Mesothelial cell of epicardium (in vitro differentiated cells): ENCODE measurements around the gene WWOX. TPM values are rescaled to one million over a fixed set of nuclear protein-coding genes. Genes with fewer than 3 reads are reported as not detected.

Experiments
- DNase-seq, 2 experiments: peaks; one replicate each; pipeline ENCODE4 v3.0.0; 2021; ENCODE audit warnings: low spot score in 2 of 2; ENCODE audit not compliant: unreplicated experiment in 2 of 2
- H3K27ac Mint-ChIP-seq: 2 replicates; pipeline ENCODE4 v1.8.0; 2021; ENCODE audit warnings: mixed read lengths
- H3K27me3 Mint-ChIP-seq: 2 replicates; pipeline ENCODE4 v1.8.0; 2021; ENCODE audit warnings: low read depth, mixed read lengths
- H3K36me3 Mint-ChIP-seq: 2 replicates; pipeline ENCODE4 v1.8.0; 2021; ENCODE audit warnings: mixed read lengths
- H3K4me1 Mint-ChIP-seq: 2 replicates; pipeline ENCODE4 v1.8.0; 2021; ENCODE audit warnings: mixed read lengths
- H3K4me3 Mint-ChIP-seq: 2 replicates; pipeline ENCODE4 v1.8.0; 2021; ENCODE audit warnings: mild to moderate bottlenecking, moderate library complexity, mixed read lengths
- H3K9me3 Mint-ChIP-seq: 2 replicates; pipeline ENCODE4 v1.8.0; 2021; ENCODE audit warnings: mixed read lengths
- total RNA-seq: library from RNA; stranded (reverse); gene quantifications from 3 replicates; pipeline ENCODE4 v1.2.1, GENCODE V29; 2021
- TF ChIP-seq, protein P1 (sequence below): fragments of 200-600 bp; sonication (generic); IDR thresholded peaks from one replicate; pipeline ENCODE4 v1.5.0; 2021; ENCODE audit warnings: antibody characterized with exemption; ENCODE audit not compliant: unreplicated experiment

The WWOX gene
- total RNA-seq, 1 donor from 2014 or later, result 29.7 TPM

DNA sequence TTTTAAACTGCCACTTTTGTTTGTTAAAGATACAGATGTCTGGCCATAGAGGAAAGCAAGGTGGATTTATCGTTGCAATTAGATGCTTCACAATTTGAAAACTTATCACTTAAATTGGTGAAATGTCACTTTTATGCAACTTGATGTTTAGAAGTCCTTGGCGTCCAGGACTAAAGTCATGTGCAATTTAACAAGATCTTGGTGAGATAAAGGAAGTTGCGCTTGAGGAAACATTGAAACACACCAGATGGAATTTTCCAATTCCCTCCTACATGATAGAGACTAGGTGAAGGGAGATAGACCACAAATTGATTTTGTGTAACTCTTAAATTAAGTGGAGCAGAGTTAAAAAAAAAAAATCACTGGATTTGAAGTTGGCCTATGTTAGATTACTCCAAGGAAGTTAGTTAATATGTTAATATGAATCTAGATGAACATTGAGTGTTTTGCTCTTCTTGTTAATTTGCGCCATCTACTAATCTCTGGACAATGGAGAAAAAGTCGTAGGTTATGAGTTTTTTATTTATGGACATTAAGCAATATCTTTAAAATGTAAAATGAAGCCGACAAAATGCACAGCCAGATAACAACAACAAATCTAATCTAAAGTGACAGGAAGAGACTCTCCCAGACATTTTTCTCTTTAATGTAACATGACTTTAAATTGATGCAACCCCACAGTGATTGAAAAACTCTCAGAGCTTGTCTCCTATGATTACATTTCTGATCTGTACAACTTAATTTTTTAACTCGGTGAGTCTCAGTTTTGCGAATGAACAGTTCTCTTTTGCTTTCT is 119.6 kb downstream of the WWOX start:
- Mint-ChIP-seq H3K36me3 (no peaks in the 10 kb centered on the region), H3K27ac (no peak overlapping the region), H3K4me3 (no peak overlapping the region), H3K27me3 (peaks cover 3% of the 10 kb centered on the region), H3K9me3 (peaks cover 4% of the 10 kb centered on the region), H3K4me1 (peaks cover 12% of the 10 kb centered on the region)
- DNase-seq, result no peak
- TF ChIP-seq, protein P1, sequence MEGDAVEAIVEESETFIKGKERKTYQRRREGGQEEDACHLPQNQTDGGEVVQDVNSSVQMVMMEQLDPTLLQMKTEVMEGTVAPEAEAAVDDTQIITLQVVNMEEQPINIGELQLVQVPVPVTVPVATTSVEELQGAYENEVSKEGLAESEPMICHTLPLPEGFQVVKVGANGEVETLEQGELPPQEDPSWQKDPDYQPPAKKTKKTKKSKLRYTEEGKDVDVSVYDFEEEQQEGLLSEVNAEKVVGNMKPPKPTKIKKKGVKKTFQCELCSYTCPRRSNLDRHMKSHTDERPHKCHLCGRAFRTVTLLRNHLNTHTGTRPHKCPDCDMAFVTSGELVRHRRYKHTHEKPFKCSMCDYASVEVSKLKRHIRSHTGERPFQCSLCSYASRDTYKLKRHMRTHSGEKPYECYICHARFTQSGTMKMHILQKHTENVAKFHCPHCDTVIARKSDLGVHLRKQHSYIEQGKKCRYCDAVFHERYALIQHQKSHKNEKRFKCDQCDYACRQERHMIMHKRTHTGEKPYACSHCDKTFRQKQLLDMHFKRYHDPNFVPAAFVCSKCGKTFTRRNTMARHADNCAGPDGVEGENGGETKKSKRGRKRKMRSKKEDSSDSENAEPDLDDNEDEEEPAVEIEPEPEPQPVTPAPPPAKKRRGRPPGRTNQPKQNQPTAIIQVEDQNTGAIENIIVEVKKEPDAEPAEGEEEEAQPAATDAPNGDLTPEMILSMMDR, result no peak

DNA sequence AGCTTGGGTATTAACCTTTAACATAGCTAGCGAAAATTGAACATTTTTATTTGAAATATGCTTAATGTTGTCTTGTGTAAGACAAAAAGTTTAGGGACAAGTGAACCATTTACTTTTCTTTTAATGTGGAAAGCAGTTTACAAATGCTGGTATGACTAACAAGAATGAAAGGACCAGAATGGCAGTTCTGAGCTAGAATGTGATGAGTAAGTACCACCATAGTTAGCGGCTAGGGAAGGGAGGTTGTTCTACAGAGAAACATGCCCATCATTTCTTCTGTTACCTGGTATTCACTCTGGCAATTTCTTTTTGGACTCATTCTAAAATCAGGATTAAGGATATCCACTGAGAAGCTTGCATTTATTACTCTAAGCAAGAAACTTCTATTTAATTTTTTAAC is 121.1 kb downstream of the WWOX start:
- TF ChIP-seq, protein P1, result no peak
- H3K36me3 Mint-ChIP-seq, result no peaks in the 10 kb centered on the region
- H3K9me3 Mint-ChIP-seq, result peaks cover 4% of the 10 kb centered on the region
- H3K4me3 Mint-ChIP-seq, result no peak overlapping the region
- H3K27me3 Mint-ChIP-seq, result peaks cover 6% of the 10 kb centered on the region
- H3K27ac Mint-ChIP-seq, result no peak overlapping the region
- DNase-seq, result no peak
- peaks cover 12% of the 10 kb centered on the region for H3K4me1 Mint-ChIP-seq

DNA sequence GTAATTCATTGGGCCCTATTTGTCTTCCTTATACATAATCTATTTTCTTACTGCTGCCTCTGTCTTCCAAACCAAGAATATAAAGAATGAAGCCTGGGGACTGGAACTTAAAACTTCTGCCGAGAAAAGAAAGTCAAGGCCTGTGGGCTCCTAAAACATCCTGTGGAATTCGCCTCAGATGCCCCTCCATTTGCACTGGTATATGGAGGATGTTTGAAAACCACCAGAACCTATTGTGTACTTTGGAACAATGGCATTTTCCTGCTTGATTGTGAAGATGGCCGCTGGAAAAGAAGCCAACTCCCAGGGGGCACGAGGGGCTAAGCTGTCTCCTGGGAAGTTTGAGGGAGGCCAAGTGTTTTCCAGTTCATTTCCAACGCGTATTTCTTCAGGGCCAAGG is 122.4 kb downstream of the WWOX start:
- Mint-ChIP-seq H3K4me3 (no peak overlapping the region), H3K27ac (no peak overlapping the region), H3K27me3 (peaks cover 7% of the 10 kb centered on the region), H3K36me3 (no peaks in the 10 kb centered on the region), H3K9me3 (peaks cover 4% of the 10 kb centered on the region), H3K4me1 (peaks cover 12% of the 10 kb centered on the region)
- TF ChIP-seq, protein P1, result no peak
- DNase-seq, result no peak

GRCh38 chr16:78224342-78224741 is 124.9 kb downstream of the WWOX start:
- Mint-ChIP-seq H3K9me3 (peaks cover 4% of the 10 kb centered on the region), H3K27me3 (peaks cover 7% of the 10 kb centered on the region), H3K36me3 (no peaks in the 10 kb centered on the region), H3K4me3 (no peak overlapping the region), H3K4me1 (peaks cover 6% of the 10 kb centered on the region), H3K27ac (no peak overlapping the region)
- no peak for DNase-seq
- TF ChIP-seq, protein P1, result no peak

DNA sequence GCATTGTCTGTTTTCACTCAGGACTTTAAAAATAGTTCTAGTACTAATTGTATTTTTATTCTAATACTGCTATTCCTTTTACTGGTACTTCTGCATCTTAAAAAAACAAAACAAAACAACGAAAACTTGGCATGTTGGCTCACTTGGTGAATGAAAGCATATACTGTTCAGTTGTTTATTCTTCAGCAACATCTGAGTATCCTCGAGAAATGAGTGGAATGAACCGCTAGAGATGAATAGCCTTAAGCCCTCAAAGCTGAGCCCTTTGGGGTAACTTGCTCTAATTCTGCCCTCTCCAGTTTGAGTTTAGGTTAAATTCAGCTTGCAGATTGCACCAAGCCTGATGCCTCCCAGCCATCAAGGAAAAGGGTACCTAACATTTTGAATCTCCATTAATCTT is 126.5 kb downstream of the WWOX start:
- Mint-ChIP-seq H3K36me3 (no peaks in the 10 kb centered on the region), H3K27me3 (peaks cover 7% of the 10 kb centered on the region), H3K4me1 (peaks cover 2% of the 10 kb centered on the region), H3K9me3 (peaks cover 4% of the 10 kb centered on the region), H3K4me3 (no peak overlapping the region), H3K27ac (no peak overlapping the region)
- TF ChIP-seq, protein P1, result no peak
- DNase-seq, result no peak
